ENCODE measurements around the gene CMIP.

Gene CMIP

GRCh38 chr16:81706327-81707295, 262.0 kb downstream of the CMIP start:
- Histone ChIP-seq H2AK5ac (ENCODE audit: low read length, severe bottlenecking) (no peak overlapping the region), H3K4me2 (ENCODE audit: low read length, poor library complexity, severe bottlenecking) (no peak overlapping the region), H3K27me3 (ENCODE audit: control insufficient read depth in 1 of 2, insufficient read depth in 1 of 2, low read length in 2 of 2) (no peaks in the 10 kb centered on the region), H2BK15ac (ENCODE audit: low read depth, poor library complexity, severe bottlenecking) (peak overlapping the region; percentile 34), H3K14ac (ENCODE audit: low read length in 2 of 2) (no peak overlapping the region), H3K4me1 (ENCODE audit: control insufficient read depth, insufficient read depth, low read depth, low read length) (peaks cover 17% of the 10 kb centered on the region), H3K4ac (ENCODE audit: low read depth in 1 of 2, low read length in 2 of 2) (peak overlapping the region in 1 of 2 experiments; percentile 6), H3K9me3 (ENCODE audit: control insufficient read depth, low read length) (no peaks in the 10 kb centered on the region), H3K4me3 (ENCODE audit: insufficient read depth in 1 of 2, low read depth in 1 of 2, low read length in 2 of 2) (no peak overlapping the region), H2AFZ (ENCODE audit: low read depth, low read length) (no peak overlapping the region), H3K79me1 (replicated peaks; ENCODE audit: low read length, poor library complexity, severe bottlenecking) (peaks cover 3% of the 10 kb centered on the region), H3K36me3 (ENCODE audit: control insufficient read depth in 1 of 2, insufficient read depth in 2 of 2, low read depth in 1 of 2, low read length in 2 of 2) (peaks cover 55 to 66% of the 10 kb centered on the region in 2 experiments), H3K27ac (ENCODE audit: low read length, poor library complexity, severe bottlenecking) (no peak overlapping the region), H4K91ac (ENCODE audit: low read length) (peak overlapping the region; percentile 34), H2BK120ac (ENCODE audit: low read depth, low read length) (no peak overlapping the region), H2BK12ac (ENCODE audit: low read length in 2 of 2) (no peak overlapping the region), H4K8ac (ENCODE audit: low read length) (no peak overlapping the region), H3K23ac (ENCODE audit: low read length in 2 of 2) (no peak overlapping the region), H3K18ac (ENCODE audit: low read depth in 1 of 2, low read length in 2 of 2) (no peak overlapping the region), H2BK5ac (ENCODE audit: low read depth, low read length, poor library complexity, severe bottlenecking) (no peak overlapping the region), H3K9ac (ENCODE audit: low read length) (no peak overlapping the region)
- DNase-seq = no peak
- 95% methylated on average over 25 of the region's 26 CpGs for WGBS

GRCh38 chr16:81707411-81708265, 263.0 kb downstream of the CMIP start:
- Histone ChIP-seq H3K23ac (ENCODE audit: low read length in 2 of 2) (no peak overlapping the region), H3K4me2 (ENCODE audit: low read length, poor library complexity, severe bottlenecking) (no peak overlapping the region), H3K9me3 (ENCODE audit: control insufficient read depth, low read length) (no peaks in the 10 kb centered on the region), H2BK12ac (ENCODE audit: low read length in 2 of 2) (peak overlapping the region in 1 of 2 experiments; percentile 33), H3K4ac (ENCODE audit: low read depth in 1 of 2, low read length in 2 of 2) (no peak overlapping the region), H2BK15ac (ENCODE audit: low read depth, poor library complexity, severe bottlenecking) (no peak overlapping the region), H3K14ac (ENCODE audit: low read length in 2 of 2) (peak overlapping the region in 1 of 2 experiments; percentile 61), H3K4me1 (ENCODE audit: control insufficient read depth, insufficient read depth, low read depth, low read length) (peaks cover 24% of the 10 kb centered on the region), H4K91ac (ENCODE audit: low read length) (no peak overlapping the region), H3K36me3 (ENCODE audit: control insufficient read depth in 1 of 2, insufficient read depth in 2 of 2, low read depth in 1 of 2, low read length in 2 of 2) (peaks cover 47 to 56% of the 10 kb centered on the region in 2 experiments), H3K9ac (ENCODE audit: low read length) (no peak overlapping the region), H3K27me3 (ENCODE audit: control insufficient read depth in 1 of 2, insufficient read depth in 1 of 2, low read length in 2 of 2) (no peaks in the 10 kb centered on the region), H3K79me1 (replicated peaks; ENCODE audit: low read length, poor library complexity, severe bottlenecking) (peaks cover 3% of the 10 kb centered on the region), H2BK5ac (ENCODE audit: low read depth, low read length, poor library complexity, severe bottlenecking) (no peak overlapping the region), H2AFZ (ENCODE audit: low read depth, low read length) (no peak overlapping the region), H2BK120ac (ENCODE audit: low read depth, low read length) (no peak overlapping the region), H3K27ac (ENCODE audit: low read length, poor library complexity, severe bottlenecking) (no peak overlapping the region), H2AK5ac (ENCODE audit: low read length, severe bottlenecking) (no peak overlapping the region), H3K18ac (ENCODE audit: low read depth in 1 of 2, low read length in 2 of 2) (peak overlapping the region; percentile 15 to 42), H3K4me3 (ENCODE audit: insufficient read depth in 1 of 2, low read depth in 1 of 2, low read length in 2 of 2) (no peak overlapping the region), H4K8ac (ENCODE audit: low read length) (peak overlapping the region; percentile 2)
- DNase-seq = peak; percentile 66
- 84% methylated on average over 27 of the region's 27 CpGs for WGBS

GRCh38 chr16:81708266-81709015, 263.8 kb downstream of the CMIP start:
- Histone ChIP-seq H2BK120ac (ENCODE audit: low read depth, low read length) (no peak overlapping the region), H3K9me3 (ENCODE audit: control insufficient read depth, low read length) (no peaks in the 10 kb centered on the region), H2BK12ac (ENCODE audit: low read length in 2 of 2) (peak overlapping the region in 1 of 2 experiments; percentile 33), H3K36me3 (ENCODE audit: control insufficient read depth in 1 of 2, insufficient read depth in 2 of 2, low read depth in 1 of 2, low read length in 2 of 2) (peaks cover 47 to 56% of the 10 kb centered on the region in 2 experiments), H3K14ac (ENCODE audit: low read length in 2 of 2) (no peak overlapping the region), H2BK5ac (ENCODE audit: low read depth, low read length, poor library complexity, severe bottlenecking) (no peak overlapping the region), H3K27ac (ENCODE audit: low read length, poor library complexity, severe bottlenecking) (no peak overlapping the region), H3K4me1 (ENCODE audit: control insufficient read depth, insufficient read depth, low read depth, low read length) (peaks cover 22% of the 10 kb centered on the region), H3K27me3 (ENCODE audit: control insufficient read depth in 1 of 2, insufficient read depth in 1 of 2, low read length in 2 of 2) (no peaks in the 10 kb centered on the region), H3K18ac (ENCODE audit: low read depth in 1 of 2, low read length in 2 of 2) (peak overlapping the region in 1 of 2 experiments; percentile 42), H2AK5ac (ENCODE audit: low read length, severe bottlenecking) (no peak overlapping the region), H3K79me1 (replicated peaks; ENCODE audit: low read length, poor library complexity, severe bottlenecking) (peaks cover 3% of the 10 kb centered on the region), H3K4me3 (ENCODE audit: insufficient read depth in 1 of 2, low read depth in 1 of 2, low read length in 2 of 2) (no peak overlapping the region), H3K4ac (ENCODE audit: low read depth in 1 of 2, low read length in 2 of 2) (no peak overlapping the region), H3K9ac (ENCODE audit: low read length) (no peak overlapping the region), H2BK15ac (ENCODE audit: low read depth, poor library complexity, severe bottlenecking) (no peak overlapping the region), H4K8ac (ENCODE audit: low read length) (no peak overlapping the region), H2AFZ (ENCODE audit: low read depth, low read length) (no peak overlapping the region), H3K4me2 (ENCODE audit: low read length, poor library complexity, severe bottlenecking) (no peak overlapping the region), H3K23ac (ENCODE audit: low read length in 2 of 2) (no peak overlapping the region), H4K91ac (ENCODE audit: low read length) (no peak overlapping the region)
- WGBS = 89% methylated on average over 11 of the region's 11 CpGs
- no peak for DNase-seq
